Measurements from ENCODE around the gene GBF1. TPM values are rescaled to one million over a fixed set of nuclear protein-coding genes. Genes with fewer than 3 reads are reported as not detected.
"Not testable (repeated sequence)": the region's sequence is repeated elsewhere in the genome, so short reads cannot be mapped to it uniquely, and the experiment has no call there.

GBF1 gene
- total RNA-seq, 1 donor from 2014 or later: 18.1 TPM

GRCh38 chr10:102231357-102232318 is 13.7 kb upstream of the GBF1 start:
- DNase-seq (ENCODE audit: low read depth, low spot score): no peak

- no peak for DNase-seq (ENCODE audit: low read depth, low spot score)
Measured at GRCh38 chr10:102233997-102234396, 11.3 kb upstream of the GBF1 start.

GRCh38 chr10:102234888-102235597 is 10.3 kb upstream of the GBF1 start:
- no peak for DNase-seq (ENCODE audit: low read depth, low spot score)

GRCh38 chr10:102235598-102235920 is 9.8 kb upstream of the GBF1 start:
- DNase-seq (ENCODE audit: low read depth, low spot score): no peak

GRCh38 chr10:102236006-102236405 is 9.3 kb upstream of the GBF1 start:
- no peak for DNase-seq (ENCODE audit: low read depth, low spot score)

- no peak for DNase-seq (ENCODE audit: low read depth, low spot score)
Measured at GRCh38 chr10:102237711-102238252, 7.5 kb upstream of the GBF1 start.

GRCh38 chr10:102240467-102241031 is 4.8 kb upstream of the GBF1 start:
- no peak for DNase-seq (ENCODE audit: low read depth, low spot score)

- DNase-seq (ENCODE audit: low read depth, low spot score): no peak
Measured at GRCh38 chr10:102241032-102241443, 4.3 kb upstream of the GBF1 start.

GRCh38 chr10:102241444-102242117 is 3.8 kb upstream of the GBF1 start, which contains the start of gene PITX3:
PITX3 (minus strand) TSS chr10:102241512; CDS start chr10:102232080, 9,432 bp downstream.
- peak; percentile 49 for DNase-seq (ENCODE audit: low read depth, low spot score)

GRCh38 chr10:102242118-102242485 is 3.2 kb upstream of the GBF1 start:
- DNase-seq (ENCODE audit: low read depth, low spot score): no peak

GRCh38 chr10:102243309-102243708 is 2.0 kb upstream of the GBF1 start:
- no peak for DNase-seq (ENCODE audit: low read depth, low spot score)

GRCh38 chr10:102245932-102246251 is 560 bp downstream of the GBF1 start:
- no peak for DNase-seq (ENCODE audit: low read depth, low spot score)

GRCh38 chr10:102246261-102246660 is 929 bp downstream of the GBF1 start:
- no peak for DNase-seq (ENCODE audit: low read depth, low spot score)

- DNase-seq (ENCODE audit: low read depth, low spot score): no peak
Measured at GRCh38 chr10:102247734-102248133, 2.4 kb downstream of the GBF1 start.

GRCh38 chr10:102252508-102252907 is 7.2 kb downstream of the GBF1 start:
- not testable (repeated sequence) for DNase-seq (ENCODE audit: low read depth, low spot score)

GRCh38 chr10:102254426-102254825 is 9.1 kb downstream of the GBF1 start:
- DNase-seq (ENCODE audit: low read depth, low spot score): no peak

GRCh38 chr10:102255404-102255803 is 10.1 kb downstream of the GBF1 start:
- DNase-seq (ENCODE audit: low read depth, low spot score): no peak

- DNase-seq (ENCODE audit: low read depth, low spot score): no peak
Measured at GRCh38 chr10:102261196-102261595, 15.9 kb downstream of the GBF1 start.

GRCh38 chr10:102261842-102262241 is 16.5 kb downstream of the GBF1 start:
- DNase-seq (ENCODE audit: low read depth, low spot score): no peak

- no peak for DNase-seq (ENCODE audit: low read depth, low spot score)
Measured at GRCh38 chr10:102262744-102263370, 17.5 kb downstream of the GBF1 start.

- no peak for DNase-seq (ENCODE audit: low read depth, low spot score)
Measured at GRCh38 chr10:102264371-102264770, 19.0 kb downstream of the GBF1 start.

Measured in pulmonary artery endothelial cell (primary cell).